GM15510 (cell line): ENCODE measurements around the gene ZPBP2.
A peak's percentile ranks its signal among the peaks of the same experiment; 100 is the strongest.

ENCODE experiments used
- POLR2A ChIP-seq: IDR thresholded peaks from 3 replicates; pipeline ENCODE4 v1.6.1; 2011; ENCODE audit warnings: borderline replicate concordance; ENCODE audit not compliant: insufficient read length; ENCODE audit errors: extremely low read depth

The ZPBP2 gene

DNA sequence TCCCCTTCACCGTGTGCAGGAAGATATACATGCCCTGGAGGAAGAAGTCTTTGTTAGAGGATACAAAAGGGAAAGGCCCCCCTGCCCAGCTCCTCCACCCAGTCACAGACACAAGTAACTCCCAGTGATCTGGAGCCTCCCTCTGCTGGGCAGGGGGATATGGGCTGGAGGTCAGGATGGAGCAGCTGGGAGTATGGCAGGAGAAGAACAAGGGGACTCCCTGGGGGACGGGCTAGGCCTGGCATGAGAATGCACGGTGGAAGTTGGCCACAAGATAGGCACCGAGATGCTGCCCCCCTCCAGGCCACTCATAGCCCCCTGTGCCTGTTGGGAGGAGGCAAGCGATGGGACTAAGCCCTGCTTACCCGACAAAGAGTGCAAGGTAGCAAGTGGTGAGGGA is 55.2 kb downstream of the ZPBP2 start:
- TF ChIP-seq POLR2A, result no peak

DNA sequence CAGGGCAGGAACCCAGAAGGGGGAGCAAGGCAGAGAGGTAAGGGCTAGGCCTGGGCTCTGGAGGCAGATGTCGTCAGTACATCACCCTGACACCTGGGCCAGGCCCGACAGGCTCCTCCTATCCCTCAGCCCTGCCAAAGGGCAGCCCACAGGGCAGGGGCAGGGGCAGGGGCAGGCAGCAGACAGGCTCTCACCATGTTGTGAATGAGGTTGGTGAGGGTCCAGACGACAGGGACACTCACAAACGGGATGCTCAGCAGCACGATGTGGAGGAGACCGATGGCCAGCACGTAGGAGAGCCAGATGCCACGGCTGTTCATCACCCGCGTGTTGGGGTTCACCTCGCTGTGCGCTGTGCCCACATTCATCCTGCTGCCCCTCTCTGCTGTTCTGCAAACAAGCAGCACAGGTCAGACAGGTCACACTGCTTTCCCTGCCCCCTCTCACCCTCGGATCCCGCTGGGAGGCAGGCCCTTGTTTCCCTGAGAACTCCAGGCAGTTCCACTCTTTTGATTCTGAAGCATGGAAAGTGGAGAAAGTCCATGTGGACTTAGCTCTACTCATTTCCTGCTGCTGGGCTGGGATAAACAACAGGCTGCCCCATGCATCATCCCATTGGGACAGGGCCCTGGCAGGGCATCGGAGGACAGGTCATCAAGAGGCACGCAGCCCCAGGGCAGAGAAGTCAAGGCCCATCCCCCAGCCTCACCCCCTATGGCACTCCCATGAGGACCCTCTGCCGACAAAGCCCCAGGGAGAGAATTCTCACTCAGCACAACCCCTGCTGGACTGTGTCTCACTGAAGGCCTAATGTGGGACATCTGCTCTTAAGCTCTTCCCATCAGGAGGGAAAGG is 56.1 kb downstream of the ZPBP2 start:
- no peak for TF ChIP-seq POLR2A

DNA sequence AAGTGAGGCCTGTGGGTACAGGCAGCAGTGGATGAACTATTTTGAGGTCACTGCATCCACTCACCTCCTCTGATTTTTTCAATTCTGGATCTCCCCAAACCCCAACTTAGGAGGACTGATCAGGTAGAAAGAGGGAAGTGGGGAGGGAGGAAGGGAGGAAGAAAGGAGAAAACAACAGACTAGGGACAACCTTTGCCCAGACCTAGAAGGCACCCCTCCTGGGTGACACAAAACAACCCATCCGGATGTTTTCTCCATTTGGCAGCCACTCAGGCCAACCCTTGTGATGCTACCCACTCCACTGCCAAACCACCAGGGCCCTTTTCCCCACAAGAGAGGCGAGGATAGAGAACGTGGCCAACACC is 56.7 kb downstream of the ZPBP2 start:
- no peak for TF ChIP-seq POLR2A

DNA sequence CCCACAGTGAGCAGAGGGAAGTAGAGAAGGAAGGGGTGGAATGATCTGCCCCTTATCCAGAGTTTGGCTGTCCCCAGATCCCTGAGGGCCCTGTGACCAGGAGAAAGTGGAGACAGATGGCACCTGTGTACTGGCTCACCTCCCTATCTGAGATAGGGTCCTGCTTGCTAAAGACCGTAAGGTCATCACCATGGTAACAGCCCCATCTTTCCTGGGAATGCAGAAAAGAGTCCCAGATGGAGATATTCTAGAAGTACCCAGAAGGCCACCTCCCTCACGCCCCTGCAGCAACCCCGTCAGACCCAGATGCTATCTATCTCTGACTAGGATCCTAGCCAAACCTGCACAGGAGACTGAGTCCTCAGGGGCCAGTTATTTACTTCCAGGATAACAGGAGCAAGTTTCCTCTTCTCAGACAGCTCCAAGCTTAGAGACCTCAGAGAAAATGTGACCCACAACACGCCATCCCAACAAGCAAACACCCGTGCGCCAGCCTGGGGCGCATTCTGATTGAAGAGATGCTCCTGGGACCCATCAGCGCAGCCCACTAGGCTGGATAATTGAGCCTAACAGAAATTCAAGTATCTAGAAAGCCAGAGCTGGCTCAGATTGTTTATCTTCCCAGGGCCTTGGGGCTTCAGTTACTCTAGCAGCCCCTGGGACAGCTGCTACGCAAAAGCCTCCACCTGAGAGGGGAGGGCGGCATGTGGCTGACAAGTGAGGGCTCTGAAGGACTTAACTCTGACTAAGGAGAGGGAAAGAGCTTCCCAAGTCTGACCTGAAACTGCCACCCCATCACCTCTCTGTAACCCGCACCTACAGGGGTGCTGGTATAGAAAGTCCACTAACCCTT is 57.5 kb downstream of the ZPBP2 start:
- no peak for TF ChIP-seq POLR2A

DNA sequence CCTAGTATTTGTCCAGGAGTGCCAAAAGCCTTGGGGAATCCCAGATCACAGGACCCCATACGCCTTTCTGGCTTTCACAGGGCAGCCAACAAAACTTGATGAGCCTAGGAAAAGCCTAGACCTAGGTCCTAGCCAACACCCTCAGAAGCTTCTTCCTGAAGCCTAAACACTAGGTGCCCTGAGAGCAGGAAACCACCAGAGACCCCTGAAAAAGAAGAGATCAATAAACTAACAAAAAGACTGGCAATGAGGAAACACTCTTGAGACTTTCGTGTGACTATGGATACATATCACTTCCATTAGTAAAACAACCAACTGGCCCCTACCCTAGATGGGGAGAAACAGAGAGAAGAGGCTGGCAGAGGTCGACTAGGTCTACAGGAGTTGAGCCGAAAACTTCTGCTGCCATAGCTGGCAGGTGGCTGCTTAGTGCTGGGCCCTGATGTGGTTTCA is 58.2 kb downstream of the ZPBP2 start:
- no peak for TF ChIP-seq POLR2A

DNA sequence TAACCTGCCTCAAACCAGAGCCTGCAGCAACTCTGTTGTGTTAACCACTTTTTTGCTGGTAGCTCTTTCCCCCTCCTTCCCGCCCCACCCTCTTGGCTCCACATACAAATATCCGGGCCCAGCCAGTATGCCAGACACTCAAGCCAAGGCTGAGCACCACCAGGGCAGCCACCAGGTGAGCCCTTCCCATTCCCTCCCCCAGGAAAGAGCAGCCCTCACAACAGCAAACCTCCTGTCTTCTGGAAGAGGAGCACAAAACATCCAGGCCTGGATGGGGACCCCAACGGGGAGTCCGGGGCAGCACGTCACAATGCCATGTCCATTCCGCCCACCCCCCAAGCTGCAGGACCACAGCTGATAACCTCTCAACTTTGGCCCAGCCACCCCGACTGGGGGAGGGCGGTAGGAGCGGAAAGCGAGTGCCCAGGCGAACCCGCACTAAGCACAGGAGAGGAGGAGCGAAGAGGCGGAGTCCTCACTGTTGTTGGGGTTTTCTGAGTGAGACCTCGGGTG is 58.6 kb downstream of the ZPBP2 start:
- peak; percentile 25 for TF ChIP-seq POLR2A
